GM19193 (cell line): ENCODE results near the gene HSPA12A.

Experiments used
- POLR2A ChIP-seq: IDR thresholded peaks from 4 replicates; pipeline ENCODE4 v1.6.1; 2011; ENCODE audit not compliant: insufficient read depth, insufficient read length; ENCODE audit errors: extremely low read depth

Gene HSPA12A

GRCh38 chr10:116686632-116687031 lies 55.7 kb downstream of the HSPA12A start:
- no peak for TF ChIP-seq POLR2A

- no peak for TF ChIP-seq POLR2A
These were observed 56.6 kb downstream of the HSPA12A start for GRCh38 chr10:116685807-116686206.

- TF ChIP-seq POLR2A, result no peak
These were observed 57.6 kb downstream of the HSPA12A start for GRCh38 chr10:116684781-116685180.

GRCh38 chr10:116683821-116684220 lies 58.5 kb downstream of the HSPA12A start:
- no peak for TF ChIP-seq POLR2A

GRCh38 chr10:116683166-116683565 lies 59.2 kb downstream of the HSPA12A start:
- no peak for TF ChIP-seq POLR2A

GRCh38 chr10:116679351-116679750 lies 63.0 kb downstream of the HSPA12A start:
- no peak for TF ChIP-seq POLR2A

GRCh38 chr10:116676633-116677032 lies 65.7 kb downstream of the HSPA12A start:
- no peak for TF ChIP-seq POLR2A

GRCh38 chr10:116676118-116676517 lies 66.2 kb downstream of the HSPA12A start:
- no peak for TF ChIP-seq POLR2A

- TF ChIP-seq POLR2A, result no peak
These were observed 67.4 kb downstream of the HSPA12A start for GRCh38 chr10:116674901-116675423.

GRCh38 chr10:116673866-116674265 lies 68.5 kb downstream of the HSPA12A start:
- no peak for TF ChIP-seq POLR2A

- no peak for TF ChIP-seq POLR2A
These were observed 69.5 kb downstream of the HSPA12A start for GRCh38 chr10:116672891-116673290.

- TF ChIP-seq POLR2A, result no peak
These were observed 71.0 kb downstream of the HSPA12A start for GRCh38 chr10:116671274-116671926.

GRCh38 chr10:116670706-116671105 lies 71.7 kb downstream of the HSPA12A start:
- no peak for TF ChIP-seq POLR2A

- no peak for TF ChIP-seq POLR2A
These were observed 72.3 kb downstream of the HSPA12A start for GRCh38 chr10:116669832-116670644.

- TF ChIP-seq POLR2A, result no peak
These were observed 73.3 kb downstream of the HSPA12A start for GRCh38 chr10:116669080-116669479.

GRCh38 chr10:116668446-116668845 lies 73.9 kb downstream of the HSPA12A start:
- no peak for TF ChIP-seq POLR2A
